ENCODE results near the gene MAGED1.

Gene MAGED1

GRCh38 chrX:51917604-51918003 is 24.2 kb downstream of the MAGED1 start:
- H4K20me1 ChIP-seq (ENCODE audit: insufficient read depth, low read length) = no peaks in the 10 kb centered on the region
- H3K9ac ChIP-seq (ENCODE audit: low read length) = no peak overlapping the region
- no peaks in the 10 kb centered on the region for H3F3A ChIP-seq (ENCODE audit: insufficient read depth, low read length)
- no peak overlapping the region for H3K27ac ChIP-seq (ENCODE audit: low read depth, low read length, poor library complexity, severe bottlenecking)
- no peak overlapping the region for H3K4me2 ChIP-seq (ENCODE audit: low read length)
- H3K4me1 ChIP-seq (ENCODE audit: insufficient read depth, low read length, severe bottlenecking) = no peaks in the 10 kb centered on the region
- no peaks in the 10 kb centered on the region for H3K27me3 ChIP-seq (ENCODE audit: insufficient read depth, low read length)
- no peaks in the 10 kb centered on the region for H3K9me2 ChIP-seq (ENCODE audit: low read depth, low read length)
- no peaks in the 10 kb centered on the region for H3K9me3 ChIP-seq (ENCODE audit: low read length)
- no peak overlapping the region for H2AFZ ChIP-seq (ENCODE audit: low read length)
- H3K4me3 ChIP-seq (ENCODE audit: low read depth, low read length, poor library complexity, severe bottlenecking) = no peak overlapping the region
- no peak for TF ChIP-seq EZH2 (IDR thresholded peaks at IDR 0.05; ENCODE audit: borderline replicate concordance, low read length)
- no peak for TF ChIP-seq CTCF (IDR thresholded peaks at IDR 0.05; ENCODE audit: low read length)
- H3K79me2 ChIP-seq (ENCODE audit: insufficient read depth, low read length) = no peaks in the 10 kb centered on the region
- no peaks in the 10 kb centered on the region for H3K36me3 ChIP-seq (ENCODE audit: insufficient read depth, low read length)

GRCh38 chrX:51922561-51922960 is 29.1 kb downstream of the MAGED1 start:
- Histone ChIP-seq H3K4me3 (ENCODE audit: low read depth, low read length, poor library complexity, severe bottlenecking) (no peak overlapping the region), H3K9me2 (ENCODE audit: low read depth, low read length) (no peaks in the 10 kb centered on the region), H3K4me1 (ENCODE audit: insufficient read depth, low read length, severe bottlenecking) (no peaks in the 10 kb centered on the region), H3F3A (ENCODE audit: insufficient read depth, low read length) (no peaks in the 10 kb centered on the region), H2AFZ (ENCODE audit: low read length) (no peak overlapping the region), H3K79me2 (ENCODE audit: insufficient read depth, low read length) (no peaks in the 10 kb centered on the region), H3K27ac (ENCODE audit: low read depth, low read length, poor library complexity, severe bottlenecking) (no peak overlapping the region), H3K27me3 (ENCODE audit: insufficient read depth, low read length) (no peaks in the 10 kb centered on the region), H3K36me3 (ENCODE audit: insufficient read depth, low read length) (no peaks in the 10 kb centered on the region), H3K9me3 (ENCODE audit: low read length) (no peaks in the 10 kb centered on the region), H4K20me1 (ENCODE audit: insufficient read depth, low read length) (no peaks in the 10 kb centered on the region), H3K9ac (ENCODE audit: low read length) (no peak overlapping the region), H3K4me2 (ENCODE audit: low read length) (no peak overlapping the region)
- TF ChIP-seq EZH2 (IDR thresholded peaks at IDR 0.05; ENCODE audit: borderline replicate concordance, low read length) (no peak), CTCF (IDR thresholded peaks at IDR 0.05; ENCODE audit: low read length) (no peak)

DNA sequence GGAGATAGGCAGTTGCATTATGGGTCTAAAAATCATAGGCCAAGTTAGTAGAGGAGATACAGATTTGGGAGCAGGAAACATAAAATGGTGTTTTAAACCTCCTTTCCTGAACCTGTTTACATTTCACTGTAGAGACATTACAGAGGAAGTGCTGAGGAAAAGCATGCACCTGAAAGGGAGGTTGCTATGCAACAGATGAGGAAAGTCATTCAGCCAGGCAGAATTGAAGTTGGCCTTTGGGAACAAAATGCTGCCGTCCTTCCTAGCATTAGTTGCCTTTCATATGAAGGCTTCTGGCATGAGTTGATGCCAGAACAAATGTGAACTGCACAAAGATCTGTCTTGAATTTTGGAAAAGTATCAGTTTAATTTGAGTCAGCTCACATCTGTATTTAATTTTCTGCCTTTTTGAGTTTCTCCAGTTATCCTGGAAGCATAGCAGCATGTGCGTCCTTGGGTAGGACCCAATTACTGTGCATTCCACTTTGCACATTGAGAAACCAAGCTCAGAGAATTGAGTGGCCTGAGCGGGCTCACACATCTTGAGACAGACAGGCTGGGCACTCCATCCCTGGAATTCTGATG is 38.2 kb downstream of the MAGED1 start:
- Histone ChIP-seq H3K79me2 (ENCODE audit: insufficient read depth, low read length) (no peaks in the 10 kb centered on the region), H3K9me2 (ENCODE audit: low read depth, low read length) (no peaks in the 10 kb centered on the region), H3K36me3 (ENCODE audit: insufficient read depth, low read length) (no peaks in the 10 kb centered on the region), H3K9ac (ENCODE audit: low read length) (no peak overlapping the region), H4K20me1 (ENCODE audit: insufficient read depth, low read length) (no peaks in the 10 kb centered on the region), H3K4me1 (ENCODE audit: insufficient read depth, low read length, severe bottlenecking) (no peaks in the 10 kb centered on the region), H3K4me2 (ENCODE audit: low read length) (no peak overlapping the region), H2AFZ (ENCODE audit: low read length) (no peak overlapping the region), H3F3A (ENCODE audit: insufficient read depth, low read length) (no peaks in the 10 kb centered on the region), H3K27ac (ENCODE audit: low read depth, low read length, poor library complexity, severe bottlenecking) (no peak overlapping the region), H3K9me3 (ENCODE audit: low read length) (no peaks in the 10 kb centered on the region), H3K4me3 (ENCODE audit: low read depth, low read length, poor library complexity, severe bottlenecking) (no peak overlapping the region), H3K27me3 (ENCODE audit: insufficient read depth, low read length) (no peaks in the 10 kb centered on the region)
- no peak for TF ChIP-seq CTCF (IDR thresholded peaks at IDR 0.05; ENCODE audit: low read length)
- no peak for TF ChIP-seq EZH2 (IDR thresholded peaks at IDR 0.05; ENCODE audit: borderline replicate concordance, low read length)

Data from OCI-LY1 (cell line).